SHP77 (cell line): Measurements from ENCODE around the gene GON7.

Source experiments
- DNase-seq, 2 experiments: peaks; one replicate each; lab custom pipeline; 2025; lab: John Stamatoyannopoulos, UW

Gene GON7

DNA sequence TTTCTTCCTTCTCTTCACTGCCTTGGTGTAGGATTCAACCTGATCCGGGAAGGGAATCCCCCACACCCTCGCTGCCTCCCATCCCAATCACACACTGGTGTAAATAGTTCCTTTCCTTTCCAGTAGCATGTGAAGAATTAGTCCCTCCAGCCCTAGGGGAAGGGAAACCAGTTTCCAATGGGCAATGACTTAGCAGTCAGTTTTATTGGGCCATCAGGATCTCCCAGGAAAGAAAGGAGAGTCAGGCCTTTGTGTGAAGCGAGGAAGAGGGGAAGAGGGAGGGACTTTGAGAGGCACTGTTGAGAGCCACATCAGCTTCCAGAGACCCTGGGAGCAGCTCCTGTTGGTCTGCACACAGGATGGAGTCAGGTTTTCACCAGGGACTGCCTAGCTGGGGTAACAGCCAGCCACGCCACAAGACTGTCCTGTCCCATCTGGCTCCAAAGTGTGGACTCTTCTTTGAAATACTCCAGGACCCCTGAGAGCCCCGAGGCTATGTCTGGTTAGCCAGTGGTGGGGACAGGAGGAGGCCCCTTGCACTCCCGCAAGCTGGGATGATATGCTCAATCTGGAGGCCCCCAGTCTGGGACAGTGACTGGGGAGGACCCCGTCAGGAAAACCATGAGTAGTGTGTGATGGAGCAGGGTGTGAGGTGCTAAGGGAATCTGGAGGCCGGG is 50.0 kb downstream of the GON7 start:
- no peak for DNase-seq

DNA sequence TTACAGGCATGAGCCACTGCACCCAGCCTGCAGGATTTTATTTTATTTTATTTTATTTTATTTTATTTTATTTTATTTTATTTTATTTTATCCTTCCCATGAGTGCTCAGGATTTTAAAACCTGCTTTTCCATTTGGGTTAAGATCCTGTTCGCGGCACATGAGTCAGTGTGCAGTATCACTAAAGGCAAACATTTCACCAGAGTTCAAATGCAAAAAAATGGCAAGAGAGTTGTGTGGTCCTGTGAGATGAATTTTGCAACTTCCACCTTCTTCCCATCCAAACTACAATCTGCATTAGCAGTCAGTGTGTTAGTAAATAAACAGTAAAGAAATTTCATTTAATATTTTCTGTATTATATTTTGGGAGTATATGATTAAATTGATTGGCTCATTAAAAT is 51.2 kb downstream of the GON7 start:
- no peak for DNase-seq

DNA sequence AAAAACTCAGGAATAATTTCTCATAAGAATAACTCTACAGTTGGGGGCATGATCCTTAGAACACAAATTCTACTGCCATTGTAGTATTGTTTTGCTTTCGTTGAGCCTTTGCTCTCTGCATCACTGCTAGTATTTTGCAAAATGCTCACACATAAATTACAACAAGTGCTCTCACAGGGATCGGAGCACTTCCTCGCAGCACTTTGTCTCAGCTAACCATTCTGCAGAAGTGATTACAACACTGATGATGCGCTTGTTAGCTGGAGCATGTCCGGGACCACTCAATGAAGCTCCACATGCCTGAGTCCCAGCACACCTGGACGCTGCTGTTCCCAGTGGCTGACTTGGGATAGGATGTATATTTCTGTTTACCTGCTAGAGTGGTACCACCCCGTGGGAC is 53.7 kb downstream of the GON7 start:
- DNase-seq, result no peak
